Measurements from ENCODE around the gene CCDC85C.

The CCDC85C gene

DNA sequence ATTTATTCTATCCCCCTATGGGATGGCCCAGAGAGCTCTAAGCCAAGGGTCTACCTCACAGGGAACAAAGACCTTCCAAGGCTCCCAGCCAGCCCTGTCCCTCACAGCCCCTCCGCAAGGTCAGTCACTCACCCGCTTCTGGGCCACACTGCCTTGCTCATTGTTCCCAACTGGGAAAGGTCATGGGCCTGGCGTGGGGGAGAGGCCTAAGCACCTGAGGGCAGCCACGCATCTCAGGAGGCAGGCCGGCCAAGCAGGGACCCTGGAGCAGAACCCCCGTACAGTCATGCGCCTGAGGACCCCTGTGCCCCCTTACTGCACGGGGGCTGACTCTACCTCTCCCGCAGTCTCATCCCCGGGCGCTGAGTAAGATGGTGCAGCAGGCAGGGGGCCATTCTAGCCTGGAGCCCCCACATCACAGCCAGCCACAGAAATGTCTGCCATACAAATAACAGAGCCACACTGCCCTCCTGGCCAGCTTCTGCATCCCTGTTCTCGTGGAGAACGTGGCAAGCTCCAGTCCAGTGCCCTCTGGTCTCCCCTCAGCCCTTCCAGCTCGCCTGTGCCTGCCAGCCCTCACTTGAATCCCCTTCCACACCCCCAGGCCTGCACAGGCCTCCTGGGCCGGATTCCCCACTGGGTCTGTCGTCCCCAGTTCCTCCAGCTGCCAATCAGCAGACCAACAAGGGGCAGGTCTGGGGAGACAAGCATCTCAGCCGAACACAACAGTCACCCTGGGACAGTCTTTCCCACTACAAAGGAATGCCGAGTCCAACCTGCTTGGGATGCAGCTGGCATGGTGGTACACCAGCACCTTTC is 16.3 kb downstream of the CCDC85C start:
- no peak for DNase-seq

DNA sequence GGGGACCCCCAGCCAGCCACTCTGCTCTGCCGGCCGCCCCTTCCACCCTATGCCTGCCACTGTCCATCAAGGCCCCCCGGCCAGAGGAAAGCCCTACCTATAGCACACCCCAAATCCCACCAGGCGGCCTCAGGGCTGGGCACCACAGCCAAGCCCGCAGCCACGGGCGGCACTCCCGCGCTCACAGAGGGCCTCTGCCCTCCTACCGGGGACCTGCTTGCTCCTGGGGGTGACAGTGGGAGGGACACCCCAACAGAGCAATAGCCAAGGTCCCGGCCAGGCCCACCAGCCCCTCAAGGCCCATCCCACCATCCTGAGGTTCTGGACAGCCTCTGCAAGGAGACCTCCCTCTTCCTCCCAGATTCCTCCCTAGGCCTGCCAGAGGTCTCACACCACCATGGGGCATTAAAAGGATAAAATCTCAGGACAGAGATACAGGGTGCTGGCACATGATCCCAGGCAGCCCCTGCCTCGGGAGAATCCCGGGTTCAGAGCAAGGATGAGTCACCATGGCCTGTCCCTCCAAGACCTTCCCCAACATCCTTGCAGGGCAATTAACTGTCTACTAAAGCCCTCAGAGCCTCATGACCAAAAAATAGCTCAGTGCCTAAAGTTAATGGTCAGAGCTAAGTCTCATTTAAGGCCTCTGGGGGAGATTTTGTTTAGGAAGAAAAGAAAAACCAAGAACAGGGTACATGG is 17.1 kb downstream of the CCDC85C start:
- no peak for DNase-seq

DNA sequence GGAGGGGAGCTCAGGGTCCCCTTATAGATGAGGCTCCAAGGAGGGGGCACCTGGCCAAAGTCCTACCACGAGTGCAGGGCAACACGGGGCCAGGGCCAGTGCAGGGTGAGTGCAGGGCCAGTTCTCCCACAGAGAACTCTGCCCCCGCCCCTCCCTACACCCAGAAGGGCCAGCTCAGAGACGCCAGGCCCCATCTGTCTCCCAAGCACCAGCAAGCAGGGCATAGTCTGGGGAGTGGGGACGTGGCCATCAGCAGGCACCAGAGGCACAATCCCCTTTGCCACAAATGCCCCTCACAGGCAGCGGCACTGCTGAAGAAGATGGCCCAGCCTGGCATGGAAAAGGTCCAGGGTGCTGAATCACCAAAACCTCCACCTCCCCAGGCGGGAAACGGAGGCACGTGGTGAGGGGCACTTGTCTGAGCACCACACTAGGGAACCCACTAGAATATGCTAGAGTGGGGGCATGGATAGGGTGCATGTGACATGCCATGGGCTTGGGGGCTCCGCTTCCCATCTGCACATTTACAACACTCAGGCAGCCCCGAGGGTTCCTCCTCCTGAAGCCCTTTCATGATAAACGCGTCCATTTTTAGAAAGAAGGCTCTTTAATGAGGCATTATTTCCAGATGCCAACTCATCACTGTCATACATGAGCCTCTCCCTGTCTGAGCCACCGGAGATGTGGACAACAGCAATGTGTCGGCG is 17.8 kb downstream of the CCDC85C start:
- DNase-seq: no peak

DNA sequence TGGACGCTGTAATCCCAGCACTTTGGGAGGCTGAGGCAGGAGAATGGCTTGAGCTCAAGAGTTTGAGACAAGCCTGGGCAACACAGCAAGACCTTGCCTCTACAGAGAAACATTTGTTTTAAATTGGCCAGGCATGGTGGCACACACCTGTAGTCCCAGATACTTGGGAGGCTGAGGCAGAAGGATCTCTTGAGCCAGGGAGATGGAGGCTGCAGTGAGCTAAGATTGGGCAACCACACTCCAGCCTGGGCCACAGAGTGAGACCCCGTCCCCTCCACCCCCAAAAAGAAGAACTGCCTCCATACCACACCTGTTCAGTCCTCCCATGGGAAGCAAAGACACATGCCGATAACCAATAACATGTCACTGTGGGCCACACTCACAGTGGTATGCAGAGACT is 19.2 kb downstream of the CCDC85C start:
- DNase-seq: no peak

DNA sequence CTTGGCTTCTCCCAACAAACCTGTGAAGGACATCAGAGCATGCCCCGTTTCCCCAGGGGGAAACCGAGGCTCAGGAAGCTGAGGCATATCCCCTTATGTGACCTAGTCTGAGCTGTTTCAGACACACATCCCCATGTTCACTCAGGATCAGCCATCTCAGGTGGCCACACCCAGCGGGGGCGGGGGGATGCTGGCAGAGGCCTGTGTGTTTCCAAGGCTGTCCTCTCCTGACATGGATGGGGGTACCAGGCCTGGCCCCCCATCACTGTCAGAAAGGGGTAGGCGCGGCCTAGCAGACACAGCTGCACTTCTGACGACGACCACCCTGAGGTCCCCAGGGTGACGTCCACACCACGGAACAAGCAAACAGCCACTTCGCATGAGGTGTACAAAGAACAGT is 22.1 kb downstream of the CCDC85C start:
- DNase-seq: no peak

DNA sequence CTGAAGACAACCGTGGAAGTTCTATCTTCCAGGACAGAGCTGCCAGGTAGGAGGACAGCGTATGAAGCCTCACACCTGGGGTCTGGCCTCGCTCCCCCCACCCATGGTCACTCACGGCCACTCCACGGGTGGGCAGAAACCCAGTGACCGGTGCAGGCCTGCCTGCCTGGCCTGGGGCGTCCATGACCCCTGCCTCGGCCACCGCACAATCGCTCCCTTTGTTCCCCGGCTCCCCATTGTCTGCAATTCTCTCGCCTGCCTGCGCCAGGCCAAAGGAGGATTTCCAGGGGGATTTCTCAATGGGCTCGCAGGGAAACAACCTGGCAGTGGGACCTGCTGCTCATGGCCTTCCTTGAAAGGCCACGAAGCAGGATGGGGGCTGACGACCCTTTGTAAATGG is 22.6 kb downstream of the CCDC85C start:
- DNase-seq: no peak

DNA sequence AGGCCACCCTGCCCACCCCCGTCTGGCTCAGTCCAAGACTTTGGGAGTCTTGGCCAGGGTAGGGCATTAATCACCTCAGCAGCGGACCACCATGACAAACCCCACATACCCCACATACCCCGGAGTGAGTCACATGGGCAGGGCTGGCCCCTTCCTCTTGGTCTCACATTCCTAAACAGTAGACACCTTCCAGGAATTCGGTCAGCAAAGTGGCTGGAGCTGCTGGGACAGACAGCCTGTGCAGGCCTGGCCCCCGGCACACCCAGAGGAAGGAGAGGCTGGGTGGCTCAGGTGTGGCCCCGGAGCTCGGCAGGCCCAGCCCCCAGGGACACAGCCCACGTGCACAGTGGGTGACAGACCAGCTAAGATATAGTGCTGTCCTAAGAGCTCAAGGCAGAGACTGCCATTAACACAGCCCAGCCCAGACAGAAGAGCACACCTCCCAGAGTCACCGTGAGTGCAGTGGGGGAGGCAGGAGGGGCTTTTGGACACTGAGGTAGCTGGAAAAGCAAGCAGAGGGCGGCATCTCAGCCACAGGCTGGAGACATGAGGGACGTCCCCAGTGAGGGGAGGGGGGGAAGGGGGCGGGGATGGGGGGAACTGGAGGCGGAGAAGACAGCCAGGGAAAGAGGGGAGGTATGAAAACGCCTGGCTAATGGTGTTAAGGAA is 24.0 kb downstream of the CCDC85C start:
- no peak for DNase-seq

DNA sequence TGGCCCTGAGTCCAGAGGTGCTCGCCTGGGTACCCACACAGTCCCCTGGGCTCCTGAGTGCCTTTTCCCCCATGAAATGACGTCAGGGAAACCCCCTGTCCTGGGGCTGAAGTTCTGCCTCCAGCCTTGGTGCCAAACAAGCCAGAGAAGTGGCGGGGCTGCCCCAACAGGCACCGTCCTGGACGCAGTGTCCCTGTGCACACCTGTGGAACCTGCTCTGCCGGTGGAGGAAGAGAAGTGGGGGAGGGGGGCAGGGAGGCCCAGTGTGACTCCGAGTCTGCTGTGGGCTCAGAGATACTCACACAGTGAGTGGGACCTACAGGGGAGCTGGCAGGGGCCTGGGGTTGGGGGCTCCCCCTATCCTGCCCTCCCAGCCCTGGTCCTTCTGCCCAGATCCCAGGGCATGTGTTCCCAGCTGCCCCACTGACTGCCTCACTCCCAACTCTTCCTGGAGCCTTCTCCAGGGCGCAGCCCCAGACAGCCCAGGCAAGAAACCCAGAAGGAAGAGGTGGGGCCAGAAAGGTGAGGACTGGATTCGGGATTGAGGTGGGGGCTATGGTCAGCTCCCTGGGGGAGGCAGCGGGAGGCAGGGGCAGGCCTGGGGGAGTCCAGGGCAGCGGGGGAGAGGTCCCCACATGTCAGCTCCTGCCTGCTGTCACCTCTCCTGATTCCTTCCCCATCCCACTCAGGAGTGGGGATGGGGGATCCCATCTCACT is 24.7 kb downstream of the CCDC85C start:
- no peak for DNase-seq

DNA sequence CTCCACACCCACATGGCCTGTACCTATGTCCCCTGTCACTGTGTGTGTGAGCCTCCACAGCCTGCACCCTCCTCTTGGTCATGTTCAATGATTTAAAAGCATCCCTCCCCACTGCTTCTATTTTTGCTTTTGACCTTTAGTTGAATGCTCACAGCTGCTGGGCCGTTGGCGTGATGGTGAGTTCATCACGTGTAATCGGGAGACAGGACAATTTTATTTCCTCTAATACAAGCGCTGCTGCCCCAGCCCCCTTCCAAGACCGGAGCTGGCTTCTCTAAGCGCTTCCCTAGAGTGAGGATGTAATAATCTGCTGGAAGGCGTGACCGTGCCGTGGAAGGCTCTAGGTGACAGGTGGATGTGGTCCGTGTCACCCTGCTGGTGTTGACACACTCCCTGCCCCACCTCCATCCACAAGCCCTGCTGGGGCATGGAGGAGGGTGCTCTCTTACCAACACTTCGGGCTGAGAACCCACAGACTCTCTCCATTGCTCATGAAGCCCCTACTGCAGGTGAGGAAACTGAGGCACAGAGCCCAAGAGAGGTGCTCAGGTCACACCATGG is 25.4 kb downstream of the CCDC85C start:
- no peak for DNase-seq

DNA sequence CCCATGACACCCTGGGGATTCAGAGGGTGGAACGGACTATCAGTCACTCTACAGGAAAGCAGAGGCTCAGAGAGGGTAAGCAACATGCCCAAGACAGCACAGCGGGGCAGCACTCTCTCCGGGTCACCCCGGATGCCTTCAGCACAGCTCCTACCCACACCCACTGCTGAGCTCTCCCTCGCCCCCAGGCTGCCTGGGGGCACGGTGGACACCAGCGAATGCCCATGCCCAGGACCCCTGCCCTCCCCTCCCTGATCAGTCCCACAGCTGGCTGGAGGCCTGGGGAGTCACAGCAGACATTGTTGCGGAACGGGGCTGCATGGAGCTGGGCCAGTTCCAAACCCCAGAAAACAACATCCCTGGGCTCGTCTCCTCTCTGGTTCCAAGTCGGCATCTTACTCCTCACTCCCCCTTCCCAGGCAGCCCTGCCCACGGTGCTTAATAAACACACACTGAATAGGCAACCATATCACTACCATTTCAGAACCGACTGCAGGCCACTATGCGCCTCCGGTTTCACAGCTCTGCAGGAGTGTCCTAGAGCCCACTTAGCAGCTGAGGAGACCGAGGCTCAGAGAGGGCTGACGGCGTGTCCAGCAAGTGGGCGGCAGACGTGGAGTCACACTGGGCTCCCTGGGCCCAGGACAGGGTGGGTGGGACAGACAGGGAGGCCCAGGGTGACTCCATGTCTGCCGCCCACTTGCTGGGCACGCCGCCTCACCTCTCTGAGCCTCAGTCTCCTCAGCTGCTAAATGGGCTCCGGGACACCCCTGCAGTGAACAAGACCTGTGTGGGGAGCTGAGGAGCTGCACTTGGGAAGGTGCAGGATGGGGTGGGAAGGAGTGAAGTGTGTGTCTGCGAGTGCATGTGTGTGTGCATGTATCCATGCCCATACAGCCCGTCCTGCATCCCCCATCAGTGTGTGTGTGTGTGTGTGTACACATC is 27.0 kb downstream of the CCDC85C start:
- no peak for DNase-seq

DNA sequence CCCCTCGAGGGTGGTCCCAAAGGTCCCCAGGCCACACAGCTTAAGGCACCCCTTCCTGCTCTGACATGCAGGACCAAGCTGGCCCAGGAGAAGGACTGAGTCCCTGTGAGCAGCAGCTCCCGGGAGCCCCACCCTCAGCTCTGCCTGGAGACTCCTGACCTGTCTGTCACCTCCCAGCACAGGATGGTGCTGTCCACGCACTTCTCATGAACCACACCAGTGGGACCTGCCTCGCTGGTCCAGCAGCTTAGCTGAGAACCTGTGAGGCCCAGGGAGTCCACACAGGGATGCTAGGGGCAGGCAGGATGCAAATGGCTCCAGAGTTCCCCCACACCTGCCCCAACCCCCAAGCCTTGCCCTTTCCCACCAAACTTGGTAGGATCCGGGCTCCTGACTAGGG is 27.7 kb downstream of the CCDC85C start:
- no peak for DNase-seq

DNA sequence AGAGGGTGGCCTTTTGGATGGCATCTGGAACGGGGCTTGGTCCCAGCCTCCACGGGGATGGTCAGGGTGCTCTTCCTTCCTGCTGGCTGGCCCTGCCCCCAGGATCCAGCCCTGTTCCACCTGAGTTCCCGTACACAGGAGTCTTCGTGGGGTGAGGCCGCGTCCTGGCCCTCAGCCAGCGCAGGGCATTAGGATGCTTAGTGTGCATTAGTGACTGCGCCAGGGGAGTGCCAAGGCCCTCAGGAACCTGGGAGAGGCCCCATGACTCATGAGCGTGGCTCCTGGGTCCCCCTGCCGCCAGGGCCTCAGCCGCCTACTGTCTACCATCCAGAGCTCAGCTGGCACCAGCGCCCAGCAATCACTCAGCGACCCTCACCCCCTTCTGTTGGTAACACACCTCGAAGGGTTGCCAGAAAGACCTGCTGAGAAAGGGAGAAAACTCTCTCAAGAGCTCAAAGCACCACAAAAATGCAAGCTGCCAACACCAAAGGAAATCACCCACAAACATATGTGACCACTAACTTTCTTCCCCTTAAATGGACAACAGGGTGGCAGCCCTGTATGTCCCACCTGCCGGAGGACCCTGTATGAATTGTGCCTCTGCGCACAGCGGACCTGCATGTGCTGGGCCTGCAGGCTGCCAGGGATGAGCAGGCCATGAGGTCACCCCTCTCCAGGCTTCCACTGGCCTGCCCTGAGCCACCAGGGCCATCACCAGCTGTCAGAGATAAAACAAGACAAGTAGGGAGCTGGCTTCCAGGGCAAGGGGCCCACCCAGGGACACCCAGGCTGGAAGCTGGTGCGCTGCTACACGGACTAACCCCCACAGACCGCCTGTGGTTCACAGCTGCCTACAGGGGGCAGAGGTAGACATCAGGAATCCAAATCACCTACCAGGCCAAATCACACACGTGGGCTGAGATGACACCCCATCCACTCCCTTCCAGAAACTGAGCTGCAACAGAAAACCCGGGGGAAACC is 28.7 kb downstream of the CCDC85C start:
- DNase-seq: no peak

DNA sequence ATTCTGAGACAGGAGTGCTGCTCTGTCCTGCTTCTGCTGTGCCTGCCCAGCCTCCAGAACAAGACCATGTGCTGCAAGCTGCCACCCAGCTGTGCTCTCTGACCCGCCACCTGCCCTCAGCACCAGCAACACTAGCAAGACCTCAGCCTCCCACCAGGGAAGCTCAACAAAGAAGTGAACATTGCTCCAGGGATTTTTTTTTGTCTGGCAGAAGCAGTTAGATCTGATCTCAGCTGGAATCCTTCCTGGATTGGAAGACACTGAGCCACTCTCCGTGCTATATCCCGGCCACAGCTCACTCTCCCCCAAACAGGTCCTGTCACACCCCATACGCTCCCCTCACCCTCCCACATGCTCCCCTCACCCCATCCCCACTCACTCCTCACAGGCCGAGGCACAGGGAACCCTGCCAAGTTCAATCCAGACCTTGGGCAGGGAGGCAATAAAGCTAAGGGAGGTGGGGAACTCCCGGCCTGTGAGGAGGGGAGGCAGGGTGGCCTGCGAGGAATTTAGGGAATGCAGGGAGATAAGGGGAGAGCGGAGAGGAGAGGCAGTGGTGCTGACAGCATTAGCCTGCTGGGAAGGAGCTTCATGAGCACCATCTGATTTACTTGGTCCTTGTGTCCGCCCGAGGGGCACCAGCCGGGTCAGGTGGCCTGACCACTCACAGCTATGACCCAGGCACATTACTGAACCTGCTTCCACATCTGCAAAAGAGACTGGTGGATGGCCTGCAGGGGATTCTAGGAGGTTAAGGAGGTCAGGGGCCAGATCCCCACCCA is 29.7 kb downstream of the CCDC85C start:
- no peak for DNase-seq

DNA sequence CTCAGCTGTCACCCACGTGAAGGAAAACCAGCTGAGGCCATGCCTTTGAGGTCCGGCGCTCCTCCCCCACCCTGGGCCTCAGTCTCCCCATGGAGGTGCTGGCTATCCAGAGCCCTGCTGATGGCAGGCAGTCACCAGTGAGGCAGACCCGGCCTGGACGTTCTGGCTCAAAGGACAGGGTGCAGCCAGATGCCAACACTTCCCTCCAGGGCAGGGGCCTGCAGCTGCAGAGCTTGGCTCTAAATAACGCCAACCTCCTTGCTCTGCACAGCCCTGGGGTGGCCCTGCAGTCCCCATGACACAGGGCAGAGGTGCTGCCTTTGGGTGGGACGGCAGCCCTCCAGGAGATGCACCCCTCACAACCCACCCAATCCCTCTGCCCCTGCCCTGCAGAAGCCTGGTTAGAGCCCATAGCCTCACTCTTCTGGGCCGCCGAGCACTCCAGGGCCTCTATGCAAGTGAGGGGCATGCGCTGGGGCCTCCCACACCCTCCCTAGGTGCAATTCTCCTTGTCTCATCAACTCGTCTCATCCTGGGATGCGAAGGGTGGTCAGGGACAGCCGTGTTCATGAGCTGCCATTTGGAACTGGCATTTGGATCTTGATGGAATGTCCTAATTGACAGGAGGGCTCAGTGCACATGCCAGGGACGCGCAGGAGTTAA is 30.4 kb downstream of the CCDC85C start:
- DNase-seq: no peak

DNA sequence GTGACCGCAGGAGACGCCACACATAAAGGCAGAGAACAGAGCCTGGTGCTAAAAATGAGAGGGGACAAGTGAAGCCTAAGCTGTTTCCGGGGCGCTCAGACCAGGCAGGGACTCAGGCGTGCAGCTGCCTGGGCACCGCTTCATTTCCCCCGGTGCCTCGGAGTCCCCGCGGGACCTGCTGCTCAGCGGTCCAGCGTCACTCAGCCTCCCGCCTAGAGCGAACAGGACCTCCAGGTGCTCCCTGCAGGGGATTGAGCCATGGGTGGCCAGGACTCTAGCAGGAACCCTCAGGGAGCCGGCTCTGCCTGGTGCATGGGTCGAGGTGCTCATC is 31.0 kb downstream of the CCDC85C start:
- no peak for DNase-seq

DNA sequence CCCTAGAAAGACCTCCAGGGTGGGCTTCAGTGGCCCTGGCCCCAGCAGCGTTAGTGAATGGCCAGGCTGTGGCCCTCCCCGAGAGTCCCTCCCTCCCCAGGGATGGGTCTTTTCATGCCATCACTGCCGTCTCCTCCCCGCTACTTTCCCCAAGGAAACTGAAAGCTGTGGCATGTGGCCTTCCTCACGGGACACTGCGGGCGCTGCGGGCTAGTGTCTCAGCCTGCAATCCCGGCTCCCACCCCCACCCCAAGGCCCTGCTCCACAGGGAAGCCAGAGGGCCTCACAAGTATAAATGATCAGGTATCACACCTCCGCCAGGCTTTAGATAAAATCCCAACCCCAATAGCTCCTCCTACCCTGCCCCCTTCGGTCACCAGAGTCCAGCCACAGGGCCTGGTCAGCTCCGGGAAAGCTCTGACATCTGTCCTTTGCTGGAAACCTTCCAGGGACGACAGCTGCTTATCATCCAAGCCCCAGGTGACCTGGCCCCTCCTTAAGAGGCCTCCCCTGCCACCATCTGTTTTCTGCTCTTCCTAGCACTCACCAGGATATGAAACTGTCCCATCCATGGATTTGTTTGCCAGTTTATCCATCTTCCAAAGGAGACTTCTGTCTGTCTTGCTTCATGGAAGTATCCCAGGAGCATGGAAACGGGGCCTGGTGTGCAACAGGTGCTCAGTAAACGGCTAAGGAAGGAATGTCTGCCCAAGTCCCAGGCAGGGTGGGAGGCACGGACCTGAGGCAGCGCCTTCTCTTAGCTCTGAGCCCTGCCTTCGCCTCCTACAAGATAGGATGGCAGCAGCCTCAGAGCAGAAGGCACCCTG is 31.6 kb downstream of the CCDC85C start:
- no peak for DNase-seq

DNA sequence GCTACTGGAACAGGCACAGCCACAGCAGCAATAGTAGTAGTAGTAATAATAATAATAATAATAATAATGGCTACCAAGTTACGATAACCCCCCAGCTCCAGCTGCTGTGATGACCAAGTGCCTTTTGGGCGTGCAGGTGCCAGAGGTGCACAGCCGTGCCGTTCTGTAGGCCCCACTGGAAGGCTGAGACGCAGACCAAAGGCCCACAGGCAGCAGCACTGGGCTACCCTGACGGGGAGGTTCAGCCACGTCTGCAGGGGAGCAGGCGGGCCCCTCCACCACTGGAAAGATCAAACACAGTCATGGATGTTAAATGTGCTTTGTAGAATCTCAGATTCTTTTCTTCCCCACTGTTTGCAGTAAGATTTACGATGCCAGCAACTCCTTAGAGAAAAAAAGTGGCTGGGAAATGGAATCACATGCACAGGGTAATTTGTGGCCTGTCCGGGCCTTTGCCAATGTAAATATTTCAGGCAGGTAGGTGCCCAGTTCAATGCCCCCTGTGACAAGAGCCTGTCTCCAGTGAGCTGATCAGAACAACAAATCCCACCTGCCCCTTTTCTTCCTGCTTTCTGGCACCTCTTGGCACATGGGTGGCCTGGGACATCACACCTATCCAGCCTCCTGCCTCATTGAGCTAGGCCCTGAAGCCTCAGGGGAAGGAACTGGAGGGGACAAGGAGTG is 32.6 kb downstream of the CCDC85C start:
- no peak for DNase-seq
